ENCODE results near the gene USP49.

Gene USP49

DNA sequence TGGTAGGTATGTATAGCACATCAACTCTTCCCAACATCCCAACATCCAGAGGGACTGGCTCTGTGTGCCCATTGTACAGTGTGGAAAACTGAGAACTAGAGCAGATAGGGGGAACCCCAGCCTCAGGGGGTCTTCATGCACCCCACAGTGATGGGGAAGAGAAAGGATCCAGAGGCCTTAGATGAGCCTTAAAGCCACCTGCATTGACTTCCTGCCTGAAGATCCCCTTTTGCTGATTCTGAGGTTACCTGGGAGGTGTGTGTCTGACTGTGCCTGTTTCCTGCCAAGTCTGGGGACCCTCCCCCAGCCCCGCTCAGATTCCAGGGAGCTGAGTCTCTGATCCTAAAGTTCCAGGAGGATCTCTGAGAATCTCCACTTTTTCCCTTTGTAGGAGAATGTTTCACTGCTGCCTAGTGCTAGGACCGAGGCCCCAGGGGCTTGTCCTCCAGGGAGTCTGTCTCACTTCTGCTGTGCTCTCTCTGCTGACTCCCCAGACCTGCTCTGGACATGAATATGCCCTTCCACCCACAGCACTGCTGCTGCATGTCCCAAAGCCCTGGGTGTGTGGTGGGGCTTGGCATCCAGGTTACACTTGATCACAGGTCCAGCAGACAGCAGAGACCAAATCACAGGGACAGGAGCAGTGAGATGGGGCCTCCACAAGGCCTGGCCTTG lies 135.1 kb downstream of the USP49 start:
- Histone ChIP-seq H3K4me3 (replicated peaks; ENCODE audit: insufficient read depth, low read length) (no peak overlapping the region), H3K27me3 (ENCODE audit: insufficient read depth, poor library complexity, severe bottlenecking) (no peaks in the 10 kb centered on the region), H3K27ac (replicated peaks) (no peak overlapping the region)
- TF ChIP-seq SPI1 (IDR thresholded peaks at IDR 0.05; ENCODE audit: borderline replicate concordance, low read depth): no peak
- TF ChIP-seq, protein P1, sequence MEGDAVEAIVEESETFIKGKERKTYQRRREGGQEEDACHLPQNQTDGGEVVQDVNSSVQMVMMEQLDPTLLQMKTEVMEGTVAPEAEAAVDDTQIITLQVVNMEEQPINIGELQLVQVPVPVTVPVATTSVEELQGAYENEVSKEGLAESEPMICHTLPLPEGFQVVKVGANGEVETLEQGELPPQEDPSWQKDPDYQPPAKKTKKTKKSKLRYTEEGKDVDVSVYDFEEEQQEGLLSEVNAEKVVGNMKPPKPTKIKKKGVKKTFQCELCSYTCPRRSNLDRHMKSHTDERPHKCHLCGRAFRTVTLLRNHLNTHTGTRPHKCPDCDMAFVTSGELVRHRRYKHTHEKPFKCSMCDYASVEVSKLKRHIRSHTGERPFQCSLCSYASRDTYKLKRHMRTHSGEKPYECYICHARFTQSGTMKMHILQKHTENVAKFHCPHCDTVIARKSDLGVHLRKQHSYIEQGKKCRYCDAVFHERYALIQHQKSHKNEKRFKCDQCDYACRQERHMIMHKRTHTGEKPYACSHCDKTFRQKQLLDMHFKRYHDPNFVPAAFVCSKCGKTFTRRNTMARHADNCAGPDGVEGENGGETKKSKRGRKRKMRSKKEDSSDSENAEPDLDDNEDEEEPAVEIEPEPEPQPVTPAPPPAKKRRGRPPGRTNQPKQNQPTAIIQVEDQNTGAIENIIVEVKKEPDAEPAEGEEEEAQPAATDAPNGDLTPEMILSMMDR (IDR thresholded peaks at IDR 0.05; ENCODE audit: insufficient read depth, low read length): no peak
- no peak for TF ChIP-seq GABPA (IDR thresholded peaks at IDR 0.05; ENCODE audit: low read depth)
- TF ChIP-seq, protein P2, sequence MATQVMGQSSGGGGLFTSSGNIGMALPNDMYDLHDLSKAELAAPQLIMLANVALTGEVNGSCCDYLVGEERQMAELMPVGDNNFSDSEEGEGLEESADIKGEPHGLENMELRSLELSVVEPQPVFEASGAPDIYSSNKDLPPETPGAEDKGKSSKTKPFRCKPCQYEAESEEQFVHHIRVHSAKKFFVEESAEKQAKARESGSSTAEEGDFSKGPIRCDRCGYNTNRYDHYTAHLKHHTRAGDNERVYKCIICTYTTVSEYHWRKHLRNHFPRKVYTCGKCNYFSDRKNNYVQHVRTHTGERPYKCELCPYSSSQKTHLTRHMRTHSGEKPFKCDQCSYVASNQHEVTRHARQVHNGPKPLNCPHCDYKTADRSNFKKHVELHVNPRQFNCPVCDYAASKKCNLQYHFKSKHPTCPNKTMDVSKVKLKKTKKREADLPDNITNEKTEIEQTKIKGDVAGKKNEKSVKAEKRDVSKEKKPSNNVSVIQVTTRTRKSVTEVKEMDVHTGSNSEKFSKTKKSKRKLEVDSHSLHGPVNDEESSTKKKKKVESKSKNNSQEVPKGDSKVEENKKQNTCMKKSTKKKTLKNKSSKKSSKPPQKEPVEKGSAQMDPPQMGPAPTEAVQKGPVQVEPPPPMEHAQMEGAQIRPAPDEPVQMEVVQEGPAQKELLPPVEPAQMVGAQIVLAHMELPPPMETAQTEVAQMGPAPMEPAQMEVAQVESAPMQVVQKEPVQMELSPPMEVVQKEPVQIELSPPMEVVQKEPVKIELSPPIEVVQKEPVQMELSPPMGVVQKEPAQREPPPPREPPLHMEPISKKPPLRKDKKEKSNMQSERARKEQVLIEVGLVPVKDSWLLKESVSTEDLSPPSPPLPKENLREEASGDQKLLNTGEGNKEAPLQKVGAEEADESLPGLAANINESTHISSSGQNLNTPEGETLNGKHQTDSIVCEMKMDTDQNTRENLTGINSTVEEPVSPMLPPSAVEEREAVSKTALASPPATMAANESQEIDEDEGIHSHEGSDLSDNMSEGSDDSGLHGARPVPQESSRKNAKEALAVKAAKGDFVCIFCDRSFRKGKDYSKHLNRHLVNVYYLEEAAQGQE (IDR thresholded peaks at IDR 0.05; ENCODE audit: insufficient replicate concordance, low read depth): no peak
- TF ChIP-seq POLR2AphosphoS5 (IDR thresholded peaks at IDR 0.05; ENCODE audit: low read depth): no peak
- no peak for DNase-seq (ENCODE audit: low read depth in 1 of 2, low spot score in 1 of 2)

DNA sequence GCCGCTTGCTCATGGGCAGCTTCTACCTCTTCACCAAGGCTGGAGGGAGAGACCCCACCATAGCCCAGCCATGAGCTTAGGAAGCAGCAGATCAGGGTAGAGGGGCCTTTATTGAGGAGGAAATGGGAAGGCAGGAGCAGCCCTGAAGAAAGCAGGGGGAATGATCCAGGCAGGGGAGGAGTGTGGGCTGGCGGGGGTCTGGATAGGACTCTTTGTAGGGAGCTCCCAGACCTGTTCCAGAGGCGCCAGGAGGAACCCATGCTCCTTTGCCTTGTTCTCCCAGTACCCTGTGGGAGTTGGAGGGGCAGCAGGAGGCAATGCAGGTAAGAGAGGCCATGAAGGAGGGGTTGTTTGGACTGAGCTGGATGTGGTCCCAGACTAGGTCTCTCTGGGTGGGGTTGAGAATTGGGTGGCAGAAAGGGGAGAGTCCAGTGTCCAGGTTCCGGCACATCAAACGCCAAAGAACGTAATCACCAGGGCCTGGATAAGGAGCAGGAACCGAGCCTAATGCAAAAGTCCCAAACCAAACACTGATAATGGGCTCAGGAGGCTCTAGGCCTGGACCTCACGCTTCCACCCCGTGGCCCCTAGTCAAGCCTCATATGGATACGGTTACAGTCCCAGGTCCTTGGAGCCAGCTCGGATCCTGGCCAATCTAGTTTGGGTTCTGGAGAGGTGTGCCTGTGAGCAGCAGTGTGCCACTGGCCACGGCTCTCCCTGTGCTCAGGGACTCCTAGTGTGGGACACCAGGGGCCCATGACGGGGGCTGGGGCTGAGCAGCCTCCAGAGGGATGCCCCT lies 135.9 kb downstream of the USP49 start:
- TF ChIP-seq, protein P2 (IDR thresholded peaks at IDR 0.05; ENCODE audit: insufficient replicate concordance, low read depth): no peak
- no peak for TF ChIP-seq GABPA (IDR thresholded peaks at IDR 0.05; ENCODE audit: low read depth)
- TF ChIP-seq SPI1 (IDR thresholded peaks at IDR 0.05; ENCODE audit: borderline replicate concordance, low read depth): no peak
- TF ChIP-seq, protein P1 (IDR thresholded peaks at IDR 0.05; ENCODE audit: insufficient read depth, low read length): no peak
- no peak for TF ChIP-seq POLR2AphosphoS5 (IDR thresholded peaks at IDR 0.05; ENCODE audit: low read depth)
- DNase-seq (ENCODE audit: low read depth in 1 of 2, low spot score in 1 of 2): no peak
- no peaks in the 10 kb centered on the region for H3K27me3 ChIP-seq (ENCODE audit: insufficient read depth, poor library complexity, severe bottlenecking)
- no peak overlapping the region for H3K27ac ChIP-seq (replicated peaks)
- H3K4me3 ChIP-seq (replicated peaks; ENCODE audit: insufficient read depth, low read length): no peak overlapping the region

DNA sequence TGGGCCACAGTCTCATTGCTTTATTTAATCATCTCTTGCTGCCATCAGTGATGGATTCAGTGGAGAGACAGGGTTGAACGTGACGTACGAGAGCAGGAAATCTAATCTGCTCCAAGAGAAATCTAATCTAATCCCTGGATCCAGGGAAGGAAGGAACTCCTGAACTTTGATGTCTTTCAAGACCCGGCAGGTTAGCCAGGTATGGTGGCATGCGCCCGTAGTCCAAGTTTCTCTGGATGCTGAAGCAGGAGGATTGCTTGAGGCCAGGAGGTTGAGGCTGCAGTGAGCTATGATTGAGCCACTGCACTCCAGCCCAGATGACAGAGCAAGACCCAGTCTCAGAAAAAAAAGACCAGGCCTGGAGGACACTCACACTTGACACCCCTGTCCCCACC lies 136.5 kb downstream of the USP49 start:
- no peak overlapping the region for H3K4me3 ChIP-seq (replicated peaks; ENCODE audit: insufficient read depth, low read length)
- TF ChIP-seq SPI1 (IDR thresholded peaks at IDR 0.05; ENCODE audit: borderline replicate concordance, low read depth) (no peak), GABPA (IDR thresholded peaks at IDR 0.05; ENCODE audit: low read depth) (no peak), POLR2AphosphoS5 (IDR thresholded peaks at IDR 0.05; ENCODE audit: low read depth) (no peak)
- TF ChIP-seq, protein P2 (IDR thresholded peaks at IDR 0.05; ENCODE audit: insufficient replicate concordance, low read depth): no peak
- TF ChIP-seq, protein P1 (IDR thresholded peaks at IDR 0.05; ENCODE audit: insufficient read depth, low read length): no peak
- H3K27me3 ChIP-seq (ENCODE audit: insufficient read depth, poor library complexity, severe bottlenecking): no peaks in the 10 kb centered on the region
- H3K27ac ChIP-seq (replicated peaks): no peak overlapping the region
- no peak for DNase-seq (ENCODE audit: low read depth in 1 of 2, low spot score in 1 of 2)
